Ramos (cell line): Measurements from ENCODE around the gene SLC37A2.

Source experiments
- in situ Hi-C: fragments of 300-500 bp; cut with MboI; formaldehyde crosslinking; loops from one replicate; pipeline ENCODE4 v1.14.3; 2022; ENCODE audit warnings: low sequenced_read_pairs; ENCODE audit not compliant: unreplicated experiment

Gene SLC37A2

GRCh38 chr11:125139778-125140177 lies 76.7 kb downstream of the SLC37A2 start:
- in situ Hi-C loops: loop anchor here (10.0 kb wide), 1 partner anchor 175 kb away; no protein-coding TSS in a partner anchor
